ENCODE data around the gene STK17A. TPM values are rescaled to one million over a fixed set of nuclear protein-coding genes. Genes with fewer than 3 reads are reported as not detected.
"Not testable (repeated sequence)": the region's sequence is repeated elsewhere in the genome, so short reads cannot be mapped to it uniquely, and the experiment has no call there.

The STK17A gene
- total and polyA plus RNA-seq, 4 donors, result 16.9 to 18.8 (median 18.0) TPM

DNA sequence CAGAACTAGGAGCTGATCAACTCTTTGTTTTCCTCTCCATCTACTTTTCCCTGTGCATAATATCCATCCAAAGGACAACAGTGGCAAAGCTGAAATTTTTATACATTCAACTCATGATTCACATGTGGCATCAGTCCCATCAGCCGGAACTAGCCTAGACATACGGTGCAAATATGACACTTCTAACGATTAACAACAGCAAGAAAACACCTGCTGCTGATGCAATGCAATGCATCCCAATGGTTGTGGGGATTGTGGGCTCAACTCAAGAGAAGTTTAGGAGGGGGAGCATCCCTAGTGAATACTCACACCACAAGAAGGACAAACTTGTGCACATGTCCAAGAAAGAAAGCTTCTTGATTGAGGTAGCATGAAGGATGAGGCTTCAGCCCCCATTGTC lies 20.5 kb upstream of the STK17A start:
- Histone ChIP-seq H3K4me3 (ENCODE audit: low read depth, low read length) (no peak overlapping the region), H3K4me1 (ENCODE audit: control insufficient read depth, insufficient read depth, low read length) (no peaks in the 10 kb centered on the region), H3K9me3 (ENCODE audit: control insufficient read depth, insufficient read depth, low read length) (no peaks in the 10 kb centered on the region), H3K36me3 (ENCODE audit: control insufficient read depth, insufficient read depth, low read length) (no peaks in the 10 kb centered on the region), H3K27ac (ENCODE audit: low read depth, low read length) (no peak overlapping the region), H3K27me3 (ENCODE audit: control insufficient read depth, insufficient read depth, low read length) (no peaks in the 10 kb centered on the region)
- WGBS (ENCODE audit: insufficient coverage), result no CpG with 5 or more reads among the region's 3 CpGs
- no peak for DNase-seq (ENCODE audit: low read depth in 4 of 6, low spot score in 6 of 6)

DNA sequence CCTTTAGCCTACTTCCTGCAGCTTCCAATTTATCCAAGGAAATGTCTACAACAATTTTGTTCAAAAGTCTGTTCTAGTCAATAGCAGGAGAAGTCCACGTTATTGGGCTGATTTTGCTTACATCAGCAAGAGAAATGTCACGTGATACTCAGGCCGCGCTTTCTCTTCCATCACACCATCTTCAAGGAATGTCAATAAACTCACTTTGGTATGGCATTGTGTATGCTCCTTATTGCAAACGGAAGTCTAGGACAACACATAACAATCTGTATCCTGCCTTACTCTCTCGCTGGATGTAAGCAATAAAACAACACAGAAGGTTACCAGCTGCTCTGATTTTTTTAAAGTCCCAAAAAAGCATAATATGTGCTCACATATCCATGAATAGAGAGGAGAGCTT lies 17.1 kb upstream of the STK17A start:
- Histone ChIP-seq H3K27me3 (ENCODE audit: control insufficient read depth, insufficient read depth, low read length) (no peaks in the 10 kb centered on the region), H3K9me3 (ENCODE audit: control insufficient read depth, insufficient read depth, low read length) (no peaks in the 10 kb centered on the region), H3K4me1 (ENCODE audit: control insufficient read depth, insufficient read depth, low read length) (no peaks in the 10 kb centered on the region), H3K27ac (ENCODE audit: low read depth, low read length) (no peak overlapping the region), H3K4me3 (ENCODE audit: low read depth, low read length) (no peak overlapping the region), H3K36me3 (ENCODE audit: control insufficient read depth, insufficient read depth, low read length) (no peaks in the 10 kb centered on the region)
- 80% methylated on average over 1 of the region's 6 CpGs for WGBS (ENCODE audit: insufficient coverage)
- DNase-seq (ENCODE audit: low read depth in 4 of 6, low spot score in 6 of 6), result peak in 1 of 6 donors; percentile 56

DNA sequence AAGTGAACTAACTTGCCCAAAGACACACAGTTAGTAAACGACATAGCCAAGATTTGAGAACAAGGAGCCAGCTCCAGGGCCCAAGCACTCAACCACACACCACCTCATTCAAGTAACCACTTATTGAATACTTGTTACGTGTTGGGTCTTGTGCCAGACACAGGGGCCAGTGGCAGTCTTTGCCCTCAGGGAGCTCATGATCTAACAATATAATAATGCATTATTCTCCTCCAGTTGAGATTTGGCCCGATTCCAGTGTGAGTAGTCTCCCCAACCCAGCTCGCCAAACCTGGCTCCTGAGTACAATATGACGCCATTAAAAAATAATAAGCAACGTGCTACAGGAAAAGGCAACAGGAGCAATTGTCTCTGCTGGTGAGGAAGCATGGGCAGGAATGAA lies 14.4 kb upstream of the STK17A start:
- Histone ChIP-seq H3K9me3 (ENCODE audit: control insufficient read depth, insufficient read depth, low read length) (no peaks in the 10 kb centered on the region), H3K36me3 (ENCODE audit: control insufficient read depth, insufficient read depth, low read length) (no peaks in the 10 kb centered on the region), H3K4me3 (ENCODE audit: low read depth, low read length) (no peak overlapping the region), H3K27ac (ENCODE audit: low read depth, low read length) (no peak overlapping the region), H3K4me1 (ENCODE audit: control insufficient read depth, insufficient read depth, low read length) (no peaks in the 10 kb centered on the region), H3K27me3 (ENCODE audit: control insufficient read depth, insufficient read depth, low read length) (no peaks in the 10 kb centered on the region)
- DNase-seq (ENCODE audit: low read depth in 4 of 6, low spot score in 6 of 6), result peak in 1 of 6 donors; percentile 64
- whole genome bisulfite sequencing (ENCODE audit: insufficient coverage), result 73% methylated on average over 5 of the region's 6 CpGs

DNA sequence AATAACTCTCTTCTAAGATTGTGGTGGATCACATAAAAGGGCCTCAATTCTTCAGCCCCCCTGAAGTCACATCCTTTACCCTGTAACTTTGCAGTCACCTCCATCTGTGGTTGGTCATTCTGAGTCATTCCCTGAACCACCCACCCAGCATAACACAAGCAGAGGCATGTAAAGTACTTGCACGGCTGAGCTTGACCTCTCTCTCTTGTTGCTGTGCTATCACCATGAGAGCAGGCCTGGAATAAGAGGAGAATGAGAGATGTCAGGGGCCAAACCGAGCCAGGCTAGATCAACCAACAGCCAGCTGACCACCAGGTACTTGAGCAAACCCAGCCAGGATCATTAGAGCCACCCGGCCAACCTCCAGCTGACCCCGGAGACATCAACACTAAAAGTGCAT lies 13.5 kb upstream of the STK17A start:
- no peaks in the 10 kb centered on the region for H3K9me3 ChIP-seq (ENCODE audit: control insufficient read depth, insufficient read depth, low read length)
- no peak overlapping the region for H3K27ac ChIP-seq (ENCODE audit: low read depth, low read length)
- no peaks in the 10 kb centered on the region for H3K36me3 ChIP-seq (ENCODE audit: control insufficient read depth, insufficient read depth, low read length)
- no peaks in the 10 kb centered on the region for H3K27me3 ChIP-seq (ENCODE audit: control insufficient read depth, insufficient read depth, low read length)
- no peaks in the 10 kb centered on the region for H3K4me1 ChIP-seq (ENCODE audit: control insufficient read depth, insufficient read depth, low read length)
- no peak for DNase-seq (ENCODE audit: low read depth in 4 of 6, low spot score in 6 of 6)
- WGBS (ENCODE audit: insufficient coverage), result 60% methylated on average over 2 of the region's 4 CpGs
- H3K4me3 ChIP-seq (ENCODE audit: low read depth, low read length), result no peak overlapping the region

DNA sequence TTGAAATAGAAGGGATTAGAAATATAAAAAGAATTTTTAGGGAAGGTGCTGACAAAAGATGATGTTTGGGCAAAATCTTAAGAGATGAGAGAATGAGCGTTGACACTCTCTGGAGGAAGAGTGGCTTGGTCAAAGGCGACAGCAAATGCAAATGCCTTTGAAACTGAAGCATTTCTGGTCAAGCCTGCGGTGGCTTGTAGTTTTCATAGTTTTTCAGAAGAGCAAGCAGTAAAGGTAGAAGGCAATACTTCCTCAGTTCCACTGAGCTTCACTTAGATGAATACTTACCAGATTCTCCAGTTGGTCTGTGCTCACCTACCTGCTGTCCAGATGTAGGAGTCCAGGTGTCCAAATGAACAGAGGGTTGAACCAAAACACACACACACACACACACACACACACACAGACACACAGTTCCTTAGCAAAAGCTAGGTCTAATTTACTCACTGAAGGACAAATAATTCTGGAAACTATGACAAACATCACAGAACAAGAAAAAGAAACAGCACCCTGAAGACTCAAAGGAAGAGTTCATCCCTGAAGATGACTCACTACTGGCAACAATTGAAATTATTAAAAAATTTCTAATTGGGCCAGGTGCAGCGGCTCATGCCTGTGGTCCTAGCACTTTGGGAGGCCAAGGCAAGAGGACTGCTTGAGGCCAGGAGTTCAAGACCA lies 12.1 kb upstream of the STK17A start:
- H3K36me3 ChIP-seq (ENCODE audit: control insufficient read depth, insufficient read depth, low read length), result no peaks in the 10 kb centered on the region
- no peaks in the 10 kb centered on the region for H3K4me1 ChIP-seq (ENCODE audit: control insufficient read depth, insufficient read depth, low read length)
- H3K27ac ChIP-seq (ENCODE audit: low read depth, low read length), result no peak overlapping the region
- H3K9me3 ChIP-seq (ENCODE audit: control insufficient read depth, insufficient read depth, low read length), result no peaks in the 10 kb centered on the region
- H3K27me3 ChIP-seq (ENCODE audit: control insufficient read depth, insufficient read depth, low read length), result no peaks in the 10 kb centered on the region
- H3K4me3 ChIP-seq (ENCODE audit: low read depth, low read length), result no peak overlapping the region
- 90% methylated on average over 3 of the region's 4 CpGs for WGBS (ENCODE audit: insufficient coverage)
- no peak for DNase-seq (ENCODE audit: low read depth in 4 of 6, low spot score in 6 of 6)

DNA sequence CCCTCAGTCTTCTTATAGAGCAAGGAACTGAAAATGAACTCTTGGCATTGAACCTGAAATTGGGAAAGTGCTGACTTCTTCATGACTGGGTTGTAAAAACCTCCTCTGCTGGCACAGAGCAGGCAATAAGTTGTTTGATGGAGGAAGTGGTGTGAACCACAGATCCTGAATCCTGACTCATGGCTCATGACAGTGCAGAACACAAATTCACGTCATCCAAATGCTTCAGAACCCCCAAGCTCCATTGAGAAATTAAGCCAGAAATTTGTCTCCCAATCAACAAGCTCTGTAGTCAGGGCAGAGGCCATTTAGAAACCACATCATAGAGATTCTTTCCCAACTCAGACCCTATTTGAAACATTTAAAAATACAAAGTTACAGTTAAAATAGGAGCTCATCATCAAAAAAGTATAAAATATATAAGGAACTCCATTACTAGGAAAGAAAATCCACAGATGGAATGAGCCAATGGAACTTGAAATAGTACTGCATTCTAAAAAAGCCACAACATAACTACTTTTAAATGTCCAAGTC lies 10.3 kb upstream of the STK17A start:
- no peaks in the 10 kb centered on the region for H3K27me3 ChIP-seq (ENCODE audit: control insufficient read depth, insufficient read depth, low read length)
- no peak overlapping the region for H3K27ac ChIP-seq (ENCODE audit: low read depth, low read length)
- H3K4me3 ChIP-seq (ENCODE audit: low read depth, low read length), result no peak overlapping the region
- 100% methylated on average over 1 of the region's 1 CpG for WGBS (ENCODE audit: insufficient coverage)
- H3K4me1 ChIP-seq (ENCODE audit: control insufficient read depth, insufficient read depth, low read length), result no peaks in the 10 kb centered on the region
- no peak for DNase-seq (ENCODE audit: low read depth in 4 of 6, low spot score in 6 of 6)
- H3K9me3 ChIP-seq (ENCODE audit: control insufficient read depth, insufficient read depth, low read length), result no peaks in the 10 kb centered on the region
- H3K36me3 ChIP-seq (ENCODE audit: control insufficient read depth, insufficient read depth, low read length), result no peaks in the 10 kb centered on the region

DNA sequence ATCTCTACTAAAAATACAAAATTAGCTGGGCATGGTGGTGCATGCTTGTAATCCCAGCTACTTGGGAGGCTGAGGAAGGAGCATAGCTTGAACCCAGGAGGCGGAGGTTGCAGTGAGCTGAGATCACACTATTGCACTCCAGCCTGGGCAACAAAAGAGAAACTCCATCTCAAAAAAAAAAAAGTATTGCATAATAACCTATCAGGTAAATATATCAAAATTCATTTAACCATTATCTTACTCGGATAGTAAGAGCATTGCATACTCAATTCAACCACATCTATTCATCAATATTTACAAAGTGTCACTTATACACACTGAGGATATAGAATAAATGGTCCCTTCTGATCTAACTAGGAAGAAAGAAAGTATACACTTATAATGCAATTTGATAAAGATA lies 9.1 kb upstream of the STK17A start:
- WGBS (ENCODE audit: insufficient coverage), result no CpG with 5 or more reads among the region's 2 CpGs
- DNase-seq (ENCODE audit: low read depth in 4 of 6, low spot score in 6 of 6); H3K9me3 ChIP-seq (ENCODE audit: control insufficient read depth, insufficient read depth, low read length); H3K36me3 ChIP-seq (ENCODE audit: control insufficient read depth, insufficient read depth, low read length); H3K4me3 ChIP-seq (ENCODE audit: low read depth, low read length); H3K27me3 ChIP-seq (ENCODE audit: control insufficient read depth, insufficient read depth, low read length); H3K27ac ChIP-seq (ENCODE audit: low read depth, low read length); H3K4me1 ChIP-seq (ENCODE audit: control insufficient read depth, insufficient read depth, low read length): not testable (repeated sequence)

DNA sequence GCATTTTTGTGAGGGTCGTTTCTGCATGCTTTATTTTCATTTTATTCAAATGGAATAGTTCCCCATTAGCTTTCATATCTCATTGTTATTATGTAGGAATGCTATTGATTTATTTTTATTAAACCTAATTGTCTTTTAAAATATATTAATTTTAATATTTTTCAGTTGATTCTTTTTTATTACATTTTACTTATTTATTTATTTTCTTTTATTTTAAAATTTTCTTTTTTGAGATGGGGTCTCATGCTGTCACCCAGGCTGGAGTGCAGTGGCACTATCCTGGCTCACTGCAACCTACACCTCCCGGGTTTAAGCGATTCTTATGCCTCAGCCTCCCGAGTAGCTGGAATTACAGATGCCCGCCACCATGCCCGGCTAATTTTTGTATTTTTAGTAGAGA lies 7.4 kb upstream of the STK17A start:
- Histone ChIP-seq H3K9me3 (ENCODE audit: control insufficient read depth, insufficient read depth, low read length) (no peaks in the 10 kb centered on the region), H3K27ac (ENCODE audit: low read depth, low read length) (no peak overlapping the region), H3K36me3 (ENCODE audit: control insufficient read depth, insufficient read depth, low read length) (no peaks in the 10 kb centered on the region), H3K27me3 (ENCODE audit: control insufficient read depth, insufficient read depth, low read length) (no peaks in the 10 kb centered on the region), H3K4me1 (ENCODE audit: control insufficient read depth, insufficient read depth, low read length) (no peaks in the 10 kb centered on the region), H3K4me3 (ENCODE audit: low read depth, low read length) (no peak overlapping the region)
- no peak for DNase-seq (ENCODE audit: low read depth in 4 of 6, low spot score in 6 of 6)
- WGBS (ENCODE audit: insufficient coverage), result 100% methylated on average over 2 of the region's 6 CpGs

DNA sequence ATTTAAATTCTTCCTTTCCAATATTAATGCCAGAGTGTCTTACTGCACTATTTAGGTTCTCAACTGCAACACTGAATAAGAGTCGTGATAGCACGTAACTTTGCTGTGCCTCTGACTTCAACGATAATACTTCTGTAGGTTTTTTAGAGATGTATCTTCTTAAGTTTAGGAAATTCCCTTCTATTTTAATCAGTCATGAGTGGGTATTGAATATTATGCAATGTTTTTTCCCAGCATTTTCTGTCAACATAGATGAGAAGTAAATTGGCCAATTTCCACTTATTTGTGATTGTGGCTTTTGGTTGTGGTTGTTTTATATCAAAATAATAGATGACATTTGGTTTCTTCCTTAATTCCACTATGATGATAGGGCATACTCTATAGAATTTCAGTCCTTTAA lies 6.7 kb upstream of the STK17A start:
- H3K9me3 ChIP-seq (ENCODE audit: control insufficient read depth, insufficient read depth, low read length), result no peaks in the 10 kb centered on the region
- H3K36me3 ChIP-seq (ENCODE audit: control insufficient read depth, insufficient read depth, low read length), result no peaks in the 10 kb centered on the region
- H3K4me3 ChIP-seq (ENCODE audit: low read depth, low read length), result no peak overlapping the region
- no peak for DNase-seq (ENCODE audit: low read depth in 4 of 6, low spot score in 6 of 6)
- no peaks in the 10 kb centered on the region for H3K27me3 ChIP-seq (ENCODE audit: control insufficient read depth, insufficient read depth, low read length)
- no peak overlapping the region for H3K27ac ChIP-seq (ENCODE audit: low read depth, low read length)
- no CpG with 5 or more reads among the region's 3 CpGs for WGBS (ENCODE audit: insufficient coverage)
- no peaks in the 10 kb centered on the region for H3K4me1 ChIP-seq (ENCODE audit: control insufficient read depth, insufficient read depth, low read length)

DNA sequence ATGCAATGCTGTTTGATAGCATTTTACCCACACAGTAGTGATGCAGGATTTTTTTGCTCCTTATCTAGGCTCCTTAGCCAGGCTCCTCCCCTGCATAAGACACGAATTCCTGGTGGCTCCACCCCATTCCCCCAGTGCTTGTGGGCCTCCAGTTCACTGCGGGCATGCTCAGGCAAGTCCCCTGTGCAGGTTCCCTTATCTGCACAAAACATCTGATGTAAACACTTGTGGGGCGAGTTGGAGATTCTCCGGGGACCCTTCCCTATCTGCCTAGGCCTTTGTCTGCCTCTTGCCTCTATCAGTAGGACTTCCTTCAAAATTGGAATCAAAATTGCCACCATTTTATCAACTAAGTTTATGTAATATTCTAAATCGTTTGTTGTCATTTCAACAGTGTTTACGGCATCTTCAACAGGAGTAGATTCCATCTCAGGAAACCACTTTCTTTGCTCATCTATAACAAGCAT lies 5.4 kb upstream of the STK17A start:
- H3K4me3 ChIP-seq (ENCODE audit: low read depth, low read length), result no peak overlapping the region
- H3K27ac ChIP-seq (ENCODE audit: low read depth, low read length), result no peak overlapping the region
- DNase-seq (ENCODE audit: low read depth in 4 of 6, low spot score in 6 of 6), result no peak
- peaks cover 2% of the 10 kb centered on the region for H3K4me1 ChIP-seq (ENCODE audit: control insufficient read depth, insufficient read depth, low read length)
- H3K9me3 ChIP-seq (ENCODE audit: control insufficient read depth, insufficient read depth, low read length), result no peaks in the 10 kb centered on the region
- 88% methylated on average over 4 of the region's 6 CpGs for WGBS (ENCODE audit: insufficient coverage)
- H3K36me3 ChIP-seq (ENCODE audit: control insufficient read depth, insufficient read depth, low read length), result no peaks in the 10 kb centered on the region
- H3K27me3 ChIP-seq (ENCODE audit: control insufficient read depth, insufficient read depth, low read length), result no peaks in the 10 kb centered on the region
